Measurements from ENCODE around the gene PTPRN2.

PTPRN2 gene

GRCh38 chr7:158067931-158068482 is 519.6 kb downstream of the PTPRN2 start:
- no peak for DNase-seq (ENCODE audit: low read depth)

- DNase-seq (ENCODE audit: low read depth) = no peak
Measured at GRCh38 chr7:158067219-158067930, 520.2 kb downstream of the PTPRN2 start.

DNA sequence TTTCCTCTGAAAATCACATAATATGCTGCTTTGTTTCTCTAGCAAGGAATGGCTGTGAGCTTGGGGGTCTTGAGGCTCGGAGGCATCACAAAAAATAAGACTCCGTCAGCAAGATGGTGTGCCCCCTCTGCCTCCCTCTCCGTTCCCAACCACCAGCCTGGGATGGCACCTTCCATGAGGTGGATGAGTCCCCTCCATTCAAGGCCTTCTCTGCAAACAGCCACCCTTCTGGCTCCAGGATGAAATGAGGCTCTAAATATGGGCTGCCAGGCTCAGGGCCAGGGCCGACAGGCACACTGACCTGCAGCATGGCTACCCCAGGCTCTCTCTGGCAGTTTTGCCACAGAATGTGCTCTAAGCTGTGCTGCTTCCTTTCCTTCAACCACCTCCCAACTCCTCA is 521.5 kb downstream of the PTPRN2 start:
- no peak for DNase-seq (ENCODE audit: low read depth)

GRCh38 chr7:158065340-158065739 is 522.3 kb downstream of the PTPRN2 start:
- DNase-seq (ENCODE audit: low read depth) = no peak

- no peak for DNase-seq (ENCODE audit: low read depth)
Measured at GRCh38 chr7:158064631-158065030, 523.0 kb downstream of the PTPRN2 start.

- DNase-seq (ENCODE audit: low read depth) = no peak
Measured at GRCh38 chr7:158063850-158064610, 523.6 kb downstream of the PTPRN2 start.

- no peak for DNase-seq (ENCODE audit: low read depth)
Measured at GRCh38 chr7:158062661-158063060, 525.0 kb downstream of the PTPRN2 start.

GRCh38 chr7:158061884-158062656 is 525.6 kb downstream of the PTPRN2 start:
- DNase-seq (ENCODE audit: low read depth) = no peak

- no peak for DNase-seq (ENCODE audit: low read depth)
Measured at GRCh38 chr7:158061026-158061630, 526.5 kb downstream of the PTPRN2 start.

DNA sequence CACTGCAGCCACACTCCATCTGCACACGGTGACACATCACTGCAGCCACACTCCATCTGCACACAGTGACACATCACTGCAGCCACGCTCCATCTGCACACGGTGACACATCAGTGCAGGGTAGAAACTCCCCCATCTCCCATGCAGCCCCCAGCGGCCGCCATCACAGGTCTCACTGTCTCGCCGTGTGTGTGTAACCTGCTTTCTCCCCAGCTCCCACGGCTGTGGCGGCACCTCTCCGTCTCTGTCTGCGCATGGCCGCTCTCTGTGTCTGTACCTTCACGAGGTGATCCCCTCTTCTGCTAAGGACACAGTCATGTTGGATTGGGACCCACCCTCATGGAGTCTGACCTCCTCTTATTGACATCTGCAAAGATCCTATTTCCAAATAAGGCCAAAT is 527.4 kb downstream of the PTPRN2 start:
- no peak for DNase-seq (ENCODE audit: low read depth)

- no peak for DNase-seq (ENCODE audit: low read depth)
Measured at GRCh38 chr7:158057446-158057845, 530.2 kb downstream of the PTPRN2 start.

- no peak for DNase-seq (ENCODE audit: low read depth)
Measured at GRCh38 chr7:158056761-158057160, 530.9 kb downstream of the PTPRN2 start.

DNA sequence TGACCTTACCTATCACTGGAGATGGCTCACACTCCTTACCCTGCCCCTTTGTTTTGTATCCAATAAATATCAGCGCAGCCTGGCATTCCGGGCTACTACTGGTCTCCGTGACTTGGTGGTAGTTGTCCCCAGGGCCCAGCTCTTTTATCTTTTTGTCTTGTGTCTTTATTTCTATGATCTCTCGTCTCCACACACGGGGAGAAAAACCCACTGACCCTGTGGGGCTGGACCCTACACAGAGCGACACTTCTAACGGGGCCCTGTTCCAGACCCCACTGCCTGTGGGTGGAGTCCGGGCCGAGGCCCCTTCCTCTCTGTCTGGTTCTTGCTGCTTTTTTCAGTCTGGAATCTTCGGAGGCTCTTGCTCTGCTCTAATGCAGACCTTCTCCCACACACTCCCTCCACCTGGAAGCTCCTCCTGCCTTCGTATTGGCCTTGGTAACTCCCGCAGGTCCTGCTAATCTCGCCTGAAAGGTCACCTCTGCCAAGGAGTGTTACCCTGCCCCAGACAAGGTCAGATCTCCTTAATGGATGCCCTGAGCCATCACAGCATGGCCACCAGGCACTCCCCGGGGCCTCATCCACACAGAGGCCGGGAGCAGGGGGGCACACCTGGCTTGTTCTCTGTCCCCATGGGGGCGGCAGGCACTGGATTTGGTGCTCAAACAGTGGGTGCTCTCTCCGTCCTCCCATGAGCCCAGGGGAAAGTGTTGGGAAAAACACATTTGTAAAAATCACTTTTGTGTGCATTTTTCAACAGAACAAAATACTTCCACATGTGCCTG is 531.7 kb downstream of the PTPRN2 start:
- no peak for DNase-seq (ENCODE audit: low read depth)

DNA sequence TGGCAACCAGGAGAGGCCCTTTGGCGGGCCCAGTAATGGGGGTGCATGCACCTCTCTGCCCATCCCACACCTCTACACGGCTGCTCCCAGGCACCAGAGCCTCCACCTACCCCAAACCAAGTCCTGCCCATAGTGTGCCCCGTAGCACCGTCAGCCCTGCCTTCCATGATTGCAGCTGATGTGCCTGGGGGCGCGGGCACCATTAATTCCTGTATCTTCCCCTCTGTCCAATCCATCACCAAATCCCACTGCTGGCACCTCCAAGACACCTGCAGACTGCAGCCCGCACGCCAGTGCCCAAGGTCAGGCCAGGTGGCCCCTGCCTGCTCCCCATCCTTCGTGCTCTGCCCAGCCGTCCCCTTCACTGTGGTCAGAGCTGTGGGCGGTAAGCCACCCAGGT is 533.0 kb downstream of the PTPRN2 start:
- no peak for DNase-seq (ENCODE audit: low read depth)

DNA sequence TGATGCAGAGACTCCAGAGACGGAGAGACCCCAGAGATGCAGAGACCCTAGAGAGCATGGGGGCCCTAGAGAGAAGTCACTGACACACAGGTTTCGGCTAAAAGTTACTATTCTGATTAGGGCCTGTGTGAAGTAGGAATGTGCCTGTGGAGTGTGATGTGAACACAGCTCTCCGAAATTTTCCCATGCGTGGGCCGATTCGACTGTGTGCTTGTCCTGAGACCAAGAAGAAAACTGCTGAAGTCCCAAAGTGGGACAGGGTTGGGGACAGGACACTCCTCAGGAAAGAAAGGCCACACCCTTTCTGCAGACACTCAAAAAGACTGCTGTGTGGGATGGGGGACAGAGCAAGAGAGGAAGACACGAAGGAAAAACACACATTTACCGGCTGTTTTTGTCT is 533.5 kb downstream of the PTPRN2 start:
- no peak for DNase-seq (ENCODE audit: low read depth)

DNA sequence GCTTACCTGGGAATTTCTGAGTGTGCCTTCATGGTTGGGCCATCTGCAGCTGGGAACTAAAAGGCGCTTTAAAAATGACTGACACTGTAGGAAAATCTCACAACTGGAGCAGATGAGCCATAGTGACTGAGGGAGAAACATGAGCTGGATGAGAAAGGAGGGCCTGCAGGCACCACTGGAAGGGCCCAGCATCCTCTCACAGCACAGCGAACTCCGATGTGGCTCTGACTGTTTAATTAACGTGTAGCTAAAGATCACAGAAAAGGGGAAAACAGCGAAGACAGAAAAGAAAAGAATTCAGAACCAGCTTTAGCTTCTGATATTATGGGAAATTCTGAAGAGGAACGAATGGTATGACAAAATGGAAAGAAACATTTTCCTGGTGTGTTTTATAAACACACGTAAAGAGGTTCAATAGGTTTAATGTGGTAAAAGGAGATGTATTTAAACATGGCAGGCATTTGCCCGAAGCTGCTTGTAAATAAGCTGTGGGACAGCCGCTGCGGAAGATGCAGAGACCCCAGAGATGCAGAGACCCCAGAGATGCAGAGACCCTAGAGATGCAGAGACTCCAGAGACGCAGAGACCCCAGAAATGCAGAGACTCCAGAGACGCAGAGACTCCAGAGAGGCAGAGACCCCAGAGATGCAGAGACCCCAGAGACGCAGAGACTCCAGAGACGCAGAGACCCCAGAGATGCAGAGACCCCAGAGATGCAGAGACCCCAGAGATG is 534.3 kb downstream of the PTPRN2 start:
- no peak for DNase-seq (ENCODE audit: low read depth)

DNA sequence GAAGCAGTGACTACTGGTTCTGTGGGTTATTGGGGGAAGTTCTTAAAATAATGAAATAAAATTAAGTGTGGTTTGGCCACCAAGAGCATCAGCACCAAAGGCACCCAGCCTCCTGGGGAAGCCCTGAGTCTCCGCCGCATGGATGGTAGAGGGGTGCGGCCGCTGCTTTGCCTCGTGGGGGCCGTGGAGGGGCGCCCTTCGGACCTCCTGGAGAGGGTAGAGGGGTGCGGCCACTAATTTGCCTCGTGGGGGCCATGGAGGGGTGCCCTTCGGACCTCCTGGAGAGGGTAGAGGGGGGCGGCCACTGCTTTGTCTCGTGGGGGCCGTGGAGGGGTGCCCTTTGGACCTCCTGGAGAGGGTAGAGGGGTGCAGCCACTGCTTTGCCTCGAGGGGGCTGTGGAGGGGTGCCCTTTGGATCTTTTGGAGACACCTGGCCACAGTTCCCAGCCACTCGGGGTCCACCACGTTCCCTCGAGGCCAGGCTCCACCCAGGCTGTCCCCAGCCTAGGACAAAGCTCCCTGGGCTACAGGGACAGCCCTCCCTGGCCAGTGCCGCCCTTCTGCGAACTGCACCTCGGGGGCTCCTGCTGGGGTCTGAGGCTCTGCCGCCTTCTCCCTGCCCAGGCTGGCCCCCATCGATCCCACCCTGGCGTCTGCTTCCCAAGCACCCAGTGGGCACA is 535.1 kb downstream of the PTPRN2 start:
- no peak for DNase-seq (ENCODE audit: low read depth)

- DNase-seq (ENCODE audit: low read depth) = no peak
Measured at GRCh38 chr7:158051776-158052175, 535.8 kb downstream of the PTPRN2 start.

DNA sequence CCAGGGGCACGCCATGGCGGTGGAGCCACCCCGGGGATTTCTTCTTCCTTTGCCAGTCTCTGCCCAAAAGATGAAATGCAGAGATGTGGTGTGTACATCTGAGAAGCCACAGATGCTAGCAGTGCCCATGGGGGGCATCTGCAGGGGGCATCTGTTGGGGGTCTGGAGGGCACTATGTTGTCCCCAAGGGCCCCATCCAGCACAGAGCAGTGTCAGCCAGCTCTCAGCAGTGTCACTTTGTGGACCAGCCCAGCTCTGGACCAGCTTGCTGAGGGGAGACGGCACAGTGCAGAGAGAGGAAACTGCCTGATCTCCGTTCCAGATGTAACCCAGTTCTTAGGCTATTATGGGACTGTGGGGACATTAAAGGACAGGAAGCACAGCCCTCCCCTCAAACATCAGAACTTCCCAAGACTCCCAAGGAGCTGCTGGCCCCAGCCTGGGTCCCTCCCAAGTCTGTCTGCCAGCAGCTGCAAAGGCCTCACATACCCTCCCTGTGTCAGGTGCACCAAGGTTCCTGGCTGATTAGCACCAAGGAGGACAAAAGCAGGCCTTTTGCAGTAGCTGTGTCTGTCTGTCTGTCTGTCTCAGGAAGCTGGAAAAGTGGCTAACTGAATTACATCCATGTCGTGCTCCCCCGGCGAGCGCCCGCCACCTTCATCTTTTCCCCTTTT is 536.5 kb downstream of the PTPRN2 start:
- no peak for DNase-seq (ENCODE audit: low read depth)

Measured in stimulated activated CD4-positive, alpha-beta T cell treated with anti-CD3 and anti-CD28 coated beads, Interleukin-2, amount 100 ng/mL, for 4 hours (primary cell).